Tibial artery (tissue), 4 donors: ENCODE measurements around the gene EPHA10.
A peak's percentile ranks its signal among the peaks of the same experiment; 100 is the strongest.

Experiments
- DNase-seq, 2 donors: peaks; one replicate each; pipeline ENCODE4 v3.0.0-alpha.2; 2019
- H3K27ac ChIP-seq, 2 donors: fragments of 200-600 bp; sonication (generic) in 1 of 2; 1 replicate in 1 of 2; 2 replicates in 1 of 2; pipeline ENCODE4 v1.5.1; 2018 to 2019; ENCODE audit warnings: mild to moderate bottlenecking in 1 of 2
- H3K27me3 ChIP-seq, 2 donors: fragments of 200-600 bp; sonication (generic) in 1 of 2; one replicate each; pipeline versions ENCODE4 v1.5.1 to v1.6.0; 2016 to 2019
- H3K36me3 ChIP-seq, 3 donors: fragments of 200-600 bp; sonication (generic) in 2 of 3; one replicate each; pipeline ENCODE4 v1.5.1; 2016 to 2019; ENCODE audit warnings: mild to moderate bottlenecking in 2 of 3
- H3K4me1 ChIP-seq, 4 donors: fragments of 200-600 bp; sonication (generic) in 2 of 4; 1 replicate in 3 of 4; 2 replicates in 1 of 4; pipeline ENCODE4 v1.5.1; 2016 to 2019
- H3K4me3 ChIP-seq, 2 donors: fragments of 200-600 bp; sonication (generic) in 1 of 2; 1 replicate in 1 of 2; 2 replicates in 1 of 2; pipeline ENCODE4 v1.5.1; 2018 to 2019; ENCODE audit warnings: mild to moderate bottlenecking in 2 of 2
- H3K9me3 ChIP-seq, 3 donors: fragments of 200-600 bp; sonication (generic) in 1 of 3; one replicate each; pipeline ENCODE4 v1.5.1; 2016 to 2019
- CTCF ChIP-seq, 2 experiments: fragments of 200-600 bp in 1 of 2; fragments of 450-650 bp in 1 of 2; IDR thresholded peaks; one replicate each; pipeline ENCODE4 v1.5.1; 2017 to 2019; ENCODE audit warnings: antibody characterized with exemption in 2 of 2, mild to moderate bottlenecking in 1 of 2, moderate library complexity in 1 of 2
- intact Hi-C: fragments of 100-400 bp; cut with DNase I; formaldehyde crosslinking; loops from one replicate; pipeline ENCODE4 v1.15.0; 2023; ENCODE audit warnings: low total_unique reads

Gene EPHA10

GRCh38 chr1:37764888-37765441 is at the start of gene EPHA10:
Gene EPHA10, minus strand, starts transcription at chr1:37765120. Its CDS starts 54 bp downstream, at chr1:37765066.
- Histone ChIP-seq H3K9me3 (no peaks in the 10 kb centered on the region), H3K27ac (no peak within 1 kb of the TSS), H3K4me3 (no peak within 1 kb of the TSS), H3K36me3 (no peaks in the 10 kb centered on the region), H3K4me1 (peaks cover 0 to 6% (median 2%) of the 10 kb centered on the region in 4 donors), H3K27me3 (peaks cover 0 to 78% of the 10 kb centered on the region in 2 donors)
- TF ChIP-seq CTCF (IDR thresholded peaks at IDR 0.05) = no peak
- intact Hi-C loops = no loop called here
- no peak for DNase-seq

GRCh38 chr1:37814252-37814651 is 49.3 kb upstream of the EPHA10 start:
- Histone ChIP-seq H3K36me3 (peaks cover 18 to 55% (median 37%) of the 10 kb centered on the region in 3 donors), H3K9me3 (no peaks in the 10 kb centered on the region), H3K4me3 (no peak overlapping the region), H3K27ac (no peak overlapping the region), H3K27me3 (no peaks in the 10 kb centered on the region), H3K4me1 (peaks cover 0 to 23% (median 5%) of the 10 kb centered on the region in 4 donors)
- TF ChIP-seq CTCF (IDR thresholded peaks at IDR 0.05) = no peak
- no peak for DNase-seq
- intact Hi-C loops = loop anchor here (5.0 kb wide), 1 partner anchor 43 kb away; the partner anchor contains the start of gene MTF1

GRCh38 chr1:37813529-37814145 is 48.7 kb upstream of the EPHA10 start:
- no peak for DNase-seq
- intact Hi-C loops = loop anchor here (5.0 kb wide), 1 partner anchor 44 kb away; the partner anchor contains the start of gene MTF1
- Histone ChIP-seq H3K27ac (no peak overlapping the region), H3K4me3 (no peak overlapping the region), H3K36me3 (peaks cover 15 to 49% (median 31%) of the 10 kb centered on the region in 3 donors), H3K9me3 (no peaks in the 10 kb centered on the region), H3K4me1 (peaks cover 0 to 29% (median 11%) of the 10 kb centered on the region in 4 donors), H3K27me3 (no peaks in the 10 kb centered on the region)
- TF ChIP-seq CTCF (IDR thresholded peaks at IDR 0.05) = no peak

GRCh38 chr1:37811027-37811655 is 46.2 kb upstream of the EPHA10 start:
- no peak overlapping the region for H3K4me3 ChIP-seq

More at GRCh38 chr1:37811027-37811655, 46.2 kb upstream of the EPHA10 start:
- peak; percentile 53 to 69 for TF ChIP-seq CTCF (IDR thresholded peaks at IDR 0.05)
- intact Hi-C loops = loop anchor here (5.0 kb wide), 1 partner anchor 46 kb away; the partner anchor contains the start of gene MTF1
- no peaks in the 10 kb centered on the region for H3K27me3 ChIP-seq
- peaks cover 0 to 38% (median 26%) of the 10 kb centered on the region in 4 donors for H3K4me1 ChIP-seq
- peak overlapping the region in 1 of 2 donors; percentile 96 for H3K27ac ChIP-seq
- H3K9me3 ChIP-seq = no peaks in the 10 kb centered on the region
- peaks cover 12 to 32% (median 14%) of the 10 kb centered on the region in 3 donors for H3K36me3 ChIP-seq
- peak in 1 of 2 donors; percentile 73 for DNase-seq
